Measurements from ENCODE around the gene JAK1.

JAK1 gene

GRCh38 chr1:64915381-64916274 is 50.7 kb downstream of the JAK1 start:
- no peaks in the 10 kb centered on the region for H3K27me3 ChIP-seq

GRCh38 chr1:64913361-64914015 is 52.9 kb downstream of the JAK1 start:
- peaks cover 0 to 62% (median 25%) of the 10 kb centered on the region in 4 donors for H3K4me1 ChIP-seq
- no peak overlapping the region for H3K27ac ChIP-seq
- intact Hi-C loops (cut with DNase I; ENCODE audit: low total_unique reads), result no loop called here
- DNase-seq, result no peak
- H3K9me3 ChIP-seq, result no peaks in the 10 kb centered on the region
- no peak overlapping the region for H3K4me3 ChIP-seq
- TF ChIP-seq CTCF (IDR thresholded peaks at IDR 0.05), result no peak
- no peaks in the 10 kb centered on the region for H3K36me3 ChIP-seq
- no peaks in the 10 kb centered on the region for H3K27me3 ChIP-seq

More at GRCh38 chr1:64915381-64916274, 50.7 kb downstream of the JAK1 start:
- no peaks in the 10 kb centered on the region for H3K9me3 ChIP-seq
- H3K4me3 ChIP-seq, result no peak overlapping the region
- DNase-seq, result no peak
- intact Hi-C loops (cut with DNase I; ENCODE audit: low total_unique reads), result no loop called here
- H3K36me3 ChIP-seq, result no peaks in the 10 kb centered on the region
- no peak for TF ChIP-seq CTCF (IDR thresholded peaks at IDR 0.05)
- H3K27ac ChIP-seq, result no peak overlapping the region
- peaks cover 0 to 68% (median 27%) of the 10 kb centered on the region in 4 donors for H3K4me1 ChIP-seq

- Histone ChIP-seq H3K27me3 (no peaks in the 10 kb centered on the region), H3K9me3 (no peaks in the 10 kb centered on the region), H3K36me3 (no peaks in the 10 kb centered on the region), H3K4me1 (peaks cover 0 to 51% (median 18%) of the 10 kb centered on the region in 4 donors), H3K27ac (no peak overlapping the region), H3K4me3 (no peak overlapping the region)
- DNase-seq, result no peak
- no peak for TF ChIP-seq CTCF (IDR thresholded peaks at IDR 0.05)
- intact Hi-C loops (cut with DNase I; ENCODE audit: low total_unique reads), result no loop called here
These were observed 54.2 kb downstream of the JAK1 start for GRCh38 chr1:64912191-64912590.

GRCh38 chr1:64911326-64911725 is 55.0 kb downstream of the JAK1 start:
- Histone ChIP-seq H3K27me3 (no peaks in the 10 kb centered on the region), H3K4me3 (no peak overlapping the region), H3K4me1 (peaks cover 0 to 50% (median 17%) of the 10 kb centered on the region in 4 donors), H3K27ac (no peak overlapping the region), H3K36me3 (no peaks in the 10 kb centered on the region), H3K9me3 (no peaks in the 10 kb centered on the region)
- TF ChIP-seq CTCF (IDR thresholded peaks at IDR 0.05), result no peak
- DNase-seq, result no peak
- intact Hi-C loops (cut with DNase I; ENCODE audit: low total_unique reads), result no loop called here

GRCh38 chr1:64909031-64909430 is 57.3 kb downstream of the JAK1 start:
- no peak overlapping the region for H3K27ac ChIP-seq
- H3K36me3 ChIP-seq, result no peaks in the 10 kb centered on the region
- H3K4me1 ChIP-seq, result peaks cover 0 to 40% (median 14%) of the 10 kb centered on the region in 4 donors
- H3K27me3 ChIP-seq, result no peaks in the 10 kb centered on the region
- H3K4me3 ChIP-seq, result no peak overlapping the region
- TF ChIP-seq CTCF (IDR thresholded peaks at IDR 0.05), result no peak
- H3K9me3 ChIP-seq, result no peaks in the 10 kb centered on the region
- intact Hi-C loops (cut with DNase I; ENCODE audit: low total_unique reads), result no loop called here
- DNase-seq, result no peak

All from tibial artery (tissue), 4 donors.